GM23338 (cell line): ENCODE measurements around the gene SF3B1. TPM values are rescaled to one million over a fixed set of nuclear protein-coding genes. Genes with fewer than 3 reads are reported as not detected.
A peak's percentile ranks its signal among the peaks of the same experiment; 100 is the strongest.
"Not testable (repeated sequence)": the region's sequence is repeated elsewhere in the genome, so short reads cannot be mapped to it uniquely, and the experiment has no call there.

Experiments used
- ATAC-seq: fragments of 200-7000 bp; cut with Tn5 transposase; 3 replicates; pipeline ENCODE4 v1.9.1; 2020
- DNase-seq: peaks from one replicate; pipeline ENCODE4 v3.0.0-alpha.2; 2015; ENCODE audit warnings: low spot score
- H2AFZ ChIP-seq: fragments of 200-600 bp; sonication (generic); 2 replicates; pipeline ENCODE4 v1.8.0; 2016; ENCODE audit warnings: antibody characterized with exemption, mild to moderate bottlenecking, moderate library complexity
- H3F3A ChIP-seq: fragments of 200-600 bp; sonication (generic); replicated peaks from 2 replicates; pipeline ENCODE4 v1.8.0; 2017; ENCODE audit warnings: antibody characterized with exemption, mixed run types, low read depth
- H3K27ac ChIP-seq: fragments of 200-600 bp; sonication (generic); 2 replicates; pipeline ENCODE4 v1.6.1; 2016; ENCODE audit warnings: low read depth
- H3K27me3 ChIP-seq: fragments of 200-600 bp; sonication (generic); 2 replicates; pipeline ENCODE4 v1.8.0; 2016; ENCODE audit warnings: mild to moderate bottlenecking, mixed run types, moderate library complexity; ENCODE audit not compliant: insufficient read depth
- H3K36me3 ChIP-seq: fragments of 200-600 bp; sonication (generic); 2 replicates; pipeline ENCODE4 v1.8.0; 2016; ENCODE audit warnings: mild to moderate bottlenecking; ENCODE audit not compliant: insufficient read depth
- H3K4me1 ChIP-seq: fragments of 200-600 bp; sonication (generic); 2 replicates; pipeline ENCODE4 v1.8.0; 2016; ENCODE audit warnings: mild to moderate bottlenecking, moderate library complexity; ENCODE audit not compliant: insufficient read depth
- H3K4me2 ChIP-seq: fragments of 200-600 bp; sonication (generic); 2 replicates; pipeline ENCODE4 v1.7.1; 2017; ENCODE audit warnings: mixed run types
- H3K4me3 ChIP-seq: fragments of 200-600 bp; sonication (generic); 2 replicates; pipeline ENCODE4 v1.6.1; 2016; ENCODE audit warnings: mixed run types
- H3K79me2 ChIP-seq: fragments of 200-600 bp; sonication (generic); replicated peaks from 2 replicates; pipeline ENCODE4 v1.8.0; 2017; ENCODE audit warnings: mild to moderate bottlenecking; ENCODE audit not compliant: insufficient read depth
- H3K9me2 ChIP-seq: fragments of 200-600 bp; sonication (generic); 2 replicates; pipeline ENCODE4 v1.8.0; 2017; ENCODE audit not compliant: insufficient read depth
- H4K20me1 ChIP-seq: fragments of 200-600 bp; sonication (generic); replicated peaks from 2 replicates; pipeline ENCODE4 v1.8.0; 2017; ENCODE audit warnings: mild to moderate bottlenecking; ENCODE audit not compliant: insufficient read depth
- H3K27ac Mint-ChIP-seq: 2 replicates; pipeline ENCODE4 v1.8.0; 2020; ENCODE audit warnings: inconsistent platforms, mild to moderate bottlenecking, moderate library complexity, mixed read lengths
- H3K27me3 Mint-ChIP-seq: 3 replicates; pipeline ENCODE4 v1.8.0; 2022; ENCODE audit warnings: low read depth, mild to moderate bottlenecking, moderate library complexity, mixed read lengths, inconsistent platforms; ENCODE audit not compliant: insufficient read depth, poor library complexity
- H3K36me3 Mint-ChIP-seq: 3 replicates; pipeline ENCODE4 v1.8.0; 2021; ENCODE audit warnings: low read depth, mild to moderate bottlenecking, inconsistent platforms, moderate library complexity, mixed read lengths
- H3K4me1 Mint-ChIP-seq: 3 replicates; pipeline ENCODE4 v1.8.0; 2020; ENCODE audit warnings: mild to moderate bottlenecking, inconsistent platforms, mixed read lengths
- H3K4me3 Mint-ChIP-seq: 3 replicates; pipeline ENCODE4 v1.8.0; 2021; ENCODE audit warnings: moderate library complexity, mild to moderate bottlenecking, inconsistent platforms, mixed read lengths
- H3K9me3 Mint-ChIP-seq: 3 replicates; pipeline ENCODE4 v1.8.0; 2020; ENCODE audit warnings: moderate library complexity, mild to moderate bottlenecking, inconsistent platforms, mixed read lengths
- CREB1 ChIP-seq: fragments of 250-450 bp; sonication (Bioruptor Pico); IDR thresholded peaks from 2 replicates; pipeline ENCODE4 v1.5.0; 2020; ENCODE audit warnings: low read depth, mild to moderate bottlenecking, moderate library complexity
- ETS1 ChIP-seq: IDR thresholded peaks from 2 replicates; pipeline ENCODE4 v1.6.1; 2016; ENCODE audit warnings: antibody characterized with exemption
- JUNB ChIP-seq: IDR thresholded peaks from one replicate; pipeline ENCODE4 v1.6.1; 2016; ENCODE audit warnings: antibody characterized with exemption; ENCODE audit not compliant: unreplicated experiment
- POLR2AphosphoS5 ChIP-seq: IDR thresholded peaks from 2 replicates; pipeline ENCODE4 v1.6.1; 2016; ENCODE audit warnings: antibody characterized with exemption, low read depth
- REST ChIP-seq: IDR thresholded peaks from one replicate; pipeline ENCODE4 v1.6.1; 2018; ENCODE audit warnings: antibody characterized with exemption; ENCODE audit not compliant: unreplicated experiment
- long read RNA-seq: library from polyadenylated mRNA; unstranded; transcript quantifications from one replicate; pipeline ENCODE4 v2.0.0, GENCODE V29; 2020; ENCODE audit not compliant: unreplicated experiment
- polyA plus RNA-seq: library from polyadenylated mRNA; unstranded; fragments of >200 nt; fragmentation: Nextera tagmentation; extraction: Ambion mirVana; gene quantifications from 2 replicates; pipeline ENCODE4 v1.2.1, GENCODE V29; 2016
- total RNA-seq: library from RNA; depleted of rRNA; stranded (reverse); fragments of >200 nt; shearing (Covaris generic); gene quantifications from 2 replicates; pipeline ENCODE4 v1.2.3, GENCODE V29; 2014; rRNA removed

Gene SF3B1, protein sequence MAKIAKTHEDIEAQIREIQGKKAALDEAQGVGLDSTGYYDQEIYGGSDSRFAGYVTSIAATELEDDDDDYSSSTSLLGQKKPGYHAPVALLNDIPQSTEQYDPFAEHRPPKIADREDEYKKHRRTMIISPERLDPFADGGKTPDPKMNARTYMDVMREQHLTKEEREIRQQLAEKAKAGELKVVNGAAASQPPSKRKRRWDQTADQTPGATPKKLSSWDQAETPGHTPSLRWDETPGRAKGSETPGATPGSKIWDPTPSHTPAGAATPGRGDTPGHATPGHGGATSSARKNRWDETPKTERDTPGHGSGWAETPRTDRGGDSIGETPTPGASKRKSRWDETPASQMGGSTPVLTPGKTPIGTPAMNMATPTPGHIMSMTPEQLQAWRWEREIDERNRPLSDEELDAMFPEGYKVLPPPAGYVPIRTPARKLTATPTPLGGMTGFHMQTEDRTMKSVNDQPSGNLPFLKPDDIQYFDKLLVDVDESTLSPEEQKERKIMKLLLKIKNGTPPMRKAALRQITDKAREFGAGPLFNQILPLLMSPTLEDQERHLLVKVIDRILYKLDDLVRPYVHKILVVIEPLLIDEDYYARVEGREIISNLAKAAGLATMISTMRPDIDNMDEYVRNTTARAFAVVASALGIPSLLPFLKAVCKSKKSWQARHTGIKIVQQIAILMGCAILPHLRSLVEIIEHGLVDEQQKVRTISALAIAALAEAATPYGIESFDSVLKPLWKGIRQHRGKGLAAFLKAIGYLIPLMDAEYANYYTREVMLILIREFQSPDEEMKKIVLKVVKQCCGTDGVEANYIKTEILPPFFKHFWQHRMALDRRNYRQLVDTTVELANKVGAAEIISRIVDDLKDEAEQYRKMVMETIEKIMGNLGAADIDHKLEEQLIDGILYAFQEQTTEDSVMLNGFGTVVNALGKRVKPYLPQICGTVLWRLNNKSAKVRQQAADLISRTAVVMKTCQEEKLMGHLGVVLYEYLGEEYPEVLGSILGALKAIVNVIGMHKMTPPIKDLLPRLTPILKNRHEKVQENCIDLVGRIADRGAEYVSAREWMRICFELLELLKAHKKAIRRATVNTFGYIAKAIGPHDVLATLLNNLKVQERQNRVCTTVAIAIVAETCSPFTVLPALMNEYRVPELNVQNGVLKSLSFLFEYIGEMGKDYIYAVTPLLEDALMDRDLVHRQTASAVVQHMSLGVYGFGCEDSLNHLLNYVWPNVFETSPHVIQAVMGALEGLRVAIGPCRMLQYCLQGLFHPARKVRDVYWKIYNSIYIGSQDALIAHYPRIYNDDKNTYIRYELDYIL
- total RNA-seq (340 and 354 TPM in 2 replicates), polyA plus RNA-seq (181 and 238 TPM in 2 replicates)
- long read RNA-seq, full-length matches to known transcripts, result 7 of 180 reads
- long read RNA-seq, partial matches to known transcripts, result 162 of 180 reads
- long read RNA-seq, other reads (novel, unspliced or antisense), result 11 of 180 reads

GRCh38 chr2:197434541-197435513, at the start of gene SF3B1:
Gene SF3B1, minus strand, starts transcription at chr2:197435028. Its CDS starts 29 bp downstream, at chr2:197434999.
- peak within 1 kb of the TSS; percentile 93 for H3K27ac ChIP-seq
- no peaks in the 10 kb centered on the region for H3K36me3 ChIP-seq
- Mint-ChIP-seq H3K4me1 (peaks cover 22% of the 10 kb centered on the region), H3K36me3 (peaks cover 13% of the 10 kb centered on the region), H3K27me3 (peaks cover 10% of the 10 kb centered on the region), H3K9me3 (no peaks in the 10 kb centered on the region), H3K4me3 (peak within 1 kb of the TSS; percentile 93), H3K27ac (peak within 1 kb of the TSS; percentile 100)
- peak; percentile 89 for ATAC-seq
- peaks cover 41% of the 10 kb centered on the region for H4K20me1 ChIP-seq
- DNase-seq, result peak; percentile 98
- H3K9me2 ChIP-seq, result no peaks in the 10 kb centered on the region
- peaks cover 28% of the 10 kb centered on the region for H3K4me1 ChIP-seq
- no peaks in the 10 kb centered on the region for H3K27me3 ChIP-seq
- H3K4me2 ChIP-seq, result peak within 1 kb of the TSS; percentile 96
- 0 out of 2 replicates have a peak, but pooled peaks cover 2% of the 10 kb centered on the region for H3F3A ChIP-seq
- TF ChIP-seq CREB1 (CRISPR knock-in tag) (peak; percentile 67), JUNB (no peak), ETS1 (peak; percentile 86), POLR2AphosphoS5 (peak; percentile 97), REST (no peak)
- peak within 1 kb of the TSS; percentile 83 for H3K4me3 ChIP-seq
- peaks cover 55% of the 10 kb centered on the region for H3K79me2 ChIP-seq
- H2AFZ ChIP-seq, result peak within 1 kb of the TSS; percentile 84

DNA sequence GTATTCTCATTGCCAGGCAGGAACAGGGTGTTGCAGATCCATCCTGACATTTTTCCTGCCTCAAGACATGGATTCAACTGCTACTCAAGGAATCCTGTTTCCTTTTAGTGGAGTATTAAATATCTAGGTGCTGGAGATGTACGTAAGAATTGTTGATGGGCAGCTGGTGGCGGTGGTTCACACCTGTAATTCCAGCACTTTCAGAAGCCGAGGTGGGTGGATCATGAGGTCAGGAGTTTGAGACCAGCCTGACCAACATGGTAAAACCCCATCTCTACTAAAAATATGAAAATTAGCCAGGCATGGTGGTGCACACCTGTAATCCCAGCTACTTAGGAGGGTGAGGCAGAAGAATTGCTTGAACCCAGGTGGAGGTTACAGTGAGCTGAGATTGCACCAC, 49.4 kb upstream of the SF3B1 start:
- H3K27ac ChIP-seq, H3K27me3 ChIP-seq, H3K4me3 ChIP-seq, H2AFZ ChIP-seq, H3K4me2 ChIP-seq, H3K27me3 Mint-ChIP-seq, H3K4me3 Mint-ChIP-seq, ATAC-seq, H3K4me1 ChIP-seq, DNase-seq, H3K9me2 ChIP-seq, H3K27ac Mint-ChIP-seq, H3K4me1 Mint-ChIP-seq, H3K79me2 ChIP-seq: not testable (repeated sequence)
- Histone ChIP-seq H3F3A (peaks cover 46% of the 10 kb centered on the region), H3K36me3 (peaks cover 33% of the 10 kb centered on the region), H4K20me1 (peaks cover 20% of the 10 kb centered on the region)
- peaks cover 75% of the 10 kb centered on the region for H3K36me3 Mint-ChIP-seq
- peaks cover 23% of the 10 kb centered on the region for H3K9me3 Mint-ChIP-seq
